Left renal cortex interstitium (tissue), 4 donors: Measurements from ENCODE around the gene ANGPTL7. TPM values are rescaled to one million over a fixed set of nuclear protein-coding genes. Genes with fewer than 3 reads are reported as not detected.

ENCODE experiments used
- DNase-seq, 4 donors: peaks; one replicate each; pipeline ENCODE4 v3.0.0-alpha.2; 2013; ENCODE audit warnings: low read depth in 4 of 4, low spot score in 2 of 4, missing footprints in 1 of 4
- polyA plus RNA-seq, 4 donors: library from polyadenylated mRNA; unstranded; fragments of 120-200 nt; gene quantifications; one replicate each; pipeline ENCODE4 v1.2.1, GENCODE V29; 2013; ENCODE audit not compliant: insufficient read length in 4 of 4

Gene ANGPTL7
- polyA plus RNA-seq, 4 donors, result 0.06 to 0.14 TPM; not detected in 2

GRCh38 chr1:11198257-11198656, 9.1 kb downstream of the ANGPTL7 start:
- no peak for DNase-seq

DNA sequence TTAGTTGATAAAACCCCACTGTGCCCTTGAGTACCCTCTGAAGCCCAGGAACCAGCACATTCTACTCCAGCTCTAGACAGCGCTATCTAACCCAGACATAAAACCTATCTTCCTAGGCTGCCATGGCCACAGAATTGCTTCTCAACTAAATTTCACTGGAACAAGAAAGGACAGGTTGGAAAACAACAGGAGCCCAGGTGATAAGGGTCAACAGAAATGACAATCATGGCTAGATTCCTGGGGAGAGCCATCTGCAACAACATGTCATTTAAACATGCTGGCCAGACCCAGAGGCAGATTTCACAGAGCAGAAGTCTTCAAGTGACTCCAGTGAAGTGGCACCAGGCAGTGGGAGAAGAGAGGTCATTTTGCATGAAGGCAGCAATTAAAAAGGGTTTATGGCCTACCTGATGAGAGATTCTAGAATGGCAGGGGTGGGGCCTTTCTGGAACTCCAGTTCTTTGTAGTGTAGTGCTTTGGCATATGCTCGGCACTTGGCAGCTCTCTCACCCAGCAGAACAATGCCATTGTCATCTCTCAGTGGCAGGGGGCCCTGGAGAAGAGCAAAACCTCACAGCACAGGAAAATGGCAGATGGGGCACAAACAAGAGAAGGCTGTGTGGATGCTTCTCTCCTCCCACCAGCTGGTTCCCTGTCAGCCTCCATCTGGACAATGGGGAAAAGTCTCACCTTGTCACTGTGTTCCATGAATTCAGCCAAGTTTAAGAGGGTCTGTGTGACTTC, 9.9 kb downstream of the ANGPTL7 start:
- no peak for DNase-seq

DNA sequence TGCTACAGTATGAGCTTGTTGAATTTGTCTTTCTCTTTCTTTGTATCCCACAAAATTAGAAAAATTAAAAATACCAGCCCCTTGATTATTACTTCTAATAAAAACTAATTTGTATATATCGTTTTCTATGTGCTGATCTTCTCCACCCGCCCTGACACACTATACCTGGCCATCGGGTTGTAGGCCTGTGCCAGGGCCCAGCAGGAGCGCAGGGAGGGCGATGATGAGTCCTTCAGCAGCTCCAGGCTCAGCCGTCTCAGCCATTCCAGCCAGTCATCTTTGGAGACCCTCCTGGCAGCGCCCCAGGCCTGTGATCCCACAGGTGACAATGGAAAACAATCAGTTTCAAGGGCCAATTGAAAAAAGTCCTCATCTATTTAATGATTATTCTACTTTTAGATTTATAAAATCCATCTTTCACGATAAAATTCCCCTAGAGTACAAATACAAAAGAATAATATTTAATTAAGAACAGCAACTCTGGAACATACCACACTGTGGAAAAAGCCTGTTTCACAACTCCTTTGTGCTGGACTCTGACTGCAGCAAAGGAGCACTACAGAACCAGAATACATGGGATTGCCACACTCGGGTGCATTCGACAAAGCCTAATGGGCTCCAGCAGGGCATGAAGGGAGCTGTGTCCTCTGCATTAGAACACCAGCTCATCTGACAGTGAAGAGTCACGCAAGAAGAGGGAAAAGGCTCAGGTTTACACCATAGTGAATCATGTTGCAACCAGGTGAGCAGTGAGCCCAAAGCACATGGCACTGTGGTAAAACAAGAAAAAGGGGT, 15.4 kb downstream of the ANGPTL7 start:
- no peak for DNase-seq

DNA sequence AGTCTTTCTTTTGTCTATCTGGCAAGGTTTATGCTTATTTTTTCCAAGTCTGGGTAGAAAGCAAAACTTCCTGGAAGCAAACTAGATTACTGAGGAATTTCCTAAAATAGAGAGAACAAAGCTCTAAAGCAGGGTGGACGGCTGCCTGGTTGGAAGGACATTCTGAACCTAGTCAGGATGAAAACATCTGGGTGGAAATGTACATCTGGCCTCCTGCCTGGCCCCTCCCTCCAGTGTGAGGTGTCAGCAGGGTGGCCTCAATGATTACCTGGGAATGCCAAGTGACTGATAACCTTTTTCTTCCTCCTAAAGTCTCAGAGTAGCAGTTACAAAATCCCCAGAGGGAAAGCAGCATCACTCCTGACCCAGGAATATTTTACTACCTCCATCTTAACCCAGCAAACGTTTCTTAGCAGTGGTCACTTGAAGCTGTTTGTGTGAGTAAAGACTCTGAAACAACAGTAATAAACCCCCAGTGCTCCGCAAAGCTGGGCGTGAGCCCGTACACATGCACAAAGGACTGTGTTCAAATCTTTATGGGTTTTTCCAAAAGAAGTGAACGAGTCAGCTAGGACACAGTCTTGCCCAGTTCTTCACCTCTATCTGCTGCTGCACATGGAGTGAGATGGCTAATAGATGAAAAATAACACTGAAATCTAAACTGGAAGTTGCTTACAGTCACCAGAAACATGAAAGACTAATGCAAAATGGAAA, 18.9 kb downstream of the ANGPTL7 start:
- no peak for DNase-seq

DNA sequence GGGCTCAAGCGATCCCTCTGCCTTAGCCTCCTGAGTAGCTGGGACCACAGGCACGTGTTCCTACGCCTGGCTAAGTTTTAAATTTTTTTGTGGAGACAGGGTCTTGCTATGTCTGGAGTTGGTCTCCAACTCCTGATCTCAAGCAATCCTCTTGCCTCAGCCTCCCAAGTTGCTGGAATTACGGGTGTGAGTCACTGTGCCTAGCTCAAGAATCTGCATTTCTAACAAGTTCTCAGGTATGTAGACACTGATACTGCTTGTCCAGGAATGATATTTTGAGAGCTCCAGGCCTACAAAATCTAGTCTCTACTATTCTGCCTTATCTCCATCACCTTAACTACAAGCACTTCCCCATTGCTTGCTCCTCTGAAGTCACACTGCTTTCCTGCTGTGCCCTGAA, 22.3 kb downstream of the ANGPTL7 start:
- no peak for DNase-seq

GRCh38 chr1:11211925-11212587, 22.9 kb downstream of the ANGPTL7 start:
- DNase-seq, result no peak

GRCh38 chr1:11214698-11215380, 25.7 kb downstream of the ANGPTL7 start:
- DNase-seq, result no peak

DNA sequence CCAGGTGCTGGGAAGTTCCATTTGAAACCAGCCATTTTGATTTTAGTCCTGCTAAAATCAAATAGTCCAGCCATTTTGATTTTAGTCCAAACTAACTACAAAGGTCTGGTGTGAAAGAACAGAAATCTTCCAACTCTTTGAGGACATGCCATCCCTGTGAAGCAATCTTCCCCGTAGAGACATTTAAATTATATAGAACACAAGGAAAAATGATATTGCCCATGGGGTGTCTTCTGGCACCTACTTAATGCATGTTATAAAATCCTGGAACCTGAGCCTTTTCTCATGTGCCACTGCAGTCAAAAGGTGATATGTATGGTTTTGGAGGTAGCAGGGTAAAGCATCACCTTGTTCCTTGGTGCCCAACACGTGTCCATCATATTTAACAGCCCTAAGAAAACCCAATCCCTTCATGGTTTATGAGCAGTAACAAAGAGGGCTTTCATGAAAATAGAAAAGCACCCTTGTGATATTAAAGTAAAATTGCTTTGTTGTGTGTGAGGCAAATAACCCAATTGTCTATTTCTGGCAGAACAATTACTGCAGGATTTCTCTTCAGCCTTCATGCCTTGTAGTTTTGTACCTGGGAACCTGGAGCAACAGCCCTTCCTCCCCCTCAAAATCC, 26.3 kb downstream of the ANGPTL7 start:
- no peak for DNase-seq

DNA sequence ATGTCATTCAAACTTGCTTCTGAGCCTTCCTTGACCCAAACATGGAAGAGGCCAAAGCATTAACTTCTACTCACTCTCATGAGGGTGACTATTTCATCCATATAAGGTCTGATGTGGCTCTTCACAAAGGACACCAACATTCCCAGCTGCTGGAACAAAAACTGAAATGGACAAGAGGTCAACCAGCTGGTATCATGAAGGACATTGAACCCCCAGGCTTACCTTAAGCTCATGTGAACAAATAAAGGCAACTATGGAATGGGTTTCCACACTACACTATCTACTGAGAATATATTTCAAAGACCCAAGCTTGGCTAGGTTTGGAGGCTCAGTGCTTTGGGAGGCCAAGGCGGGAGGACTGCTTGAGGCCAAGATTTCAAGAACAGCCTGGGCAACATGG, 26.9 kb downstream of the ANGPTL7 start:
- DNase-seq, result no peak

DNA sequence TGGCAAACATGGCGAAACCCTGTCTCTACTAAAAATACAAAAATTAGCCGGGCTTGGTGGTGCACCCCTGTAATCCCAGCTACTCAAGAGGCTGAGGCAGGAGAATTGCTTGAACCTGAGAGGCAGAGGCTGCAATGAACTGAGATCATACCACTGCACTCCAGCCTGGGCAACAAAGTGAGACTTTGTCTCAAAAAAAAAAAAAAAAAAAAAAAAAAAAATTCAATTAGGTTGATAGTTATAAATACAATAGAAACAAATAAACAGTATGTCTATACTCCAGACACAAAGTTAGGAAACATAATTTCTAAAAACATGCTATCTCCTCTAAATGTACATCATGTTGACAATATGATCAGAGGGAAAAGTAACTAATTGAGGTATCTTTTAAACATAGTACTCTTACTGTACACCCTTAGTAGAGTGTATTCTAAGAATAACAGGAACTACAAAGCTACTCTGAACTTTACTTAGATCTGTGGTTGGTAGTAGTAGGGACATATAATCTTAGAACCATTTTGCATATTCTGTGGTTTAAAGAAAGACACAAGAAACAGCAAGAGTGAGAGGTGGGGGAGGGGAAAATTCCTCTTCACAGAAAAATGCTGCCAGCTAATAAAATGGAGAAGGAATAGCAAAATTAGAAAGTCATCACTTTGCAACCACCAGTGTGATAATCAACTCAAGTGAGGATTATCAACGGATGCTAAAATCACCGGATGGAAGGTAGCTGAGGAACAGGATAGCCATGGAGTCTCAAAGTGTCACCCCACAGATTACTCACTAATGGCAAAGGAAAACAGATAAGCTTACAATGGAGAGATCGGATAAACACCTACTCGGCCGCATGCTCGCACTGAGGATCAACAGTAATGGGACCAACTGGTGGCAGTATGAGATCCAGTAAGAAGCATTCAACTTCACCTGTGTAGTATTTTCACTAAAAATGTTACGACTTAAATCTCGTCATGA, 38.2 kb downstream of the ANGPTL7 start:
- no peak for DNase-seq

GRCh38 chr1:11229203-11229602, 40.0 kb downstream of the ANGPTL7 start:
- no peak for DNase-seq

GRCh38 chr1:11233208-11233607, 44.1 kb downstream of the ANGPTL7 start:
- DNase-seq, result no peak

GRCh38 chr1:11237356-11237755, 48.2 kb downstream of the ANGPTL7 start:
- no peak for DNase-seq

DNA sequence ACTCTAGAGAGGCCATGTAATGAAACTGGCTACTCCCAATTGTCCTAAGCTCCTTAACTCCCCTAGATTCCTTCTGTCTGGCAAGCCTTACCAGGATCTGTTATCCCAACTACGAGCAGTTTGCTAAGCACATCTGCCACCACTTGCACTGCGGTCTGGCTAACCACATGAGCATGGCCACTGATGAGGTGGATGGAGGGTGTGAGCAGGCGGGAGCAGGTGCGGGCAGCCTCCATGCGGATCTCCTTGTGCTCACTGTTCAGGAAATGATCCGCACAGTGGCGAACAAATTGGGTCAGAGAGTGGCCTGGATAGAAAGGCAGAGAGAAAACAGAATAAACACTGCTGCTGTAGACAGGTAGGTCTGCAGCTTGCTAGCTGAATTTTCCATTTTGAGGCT, 49.2 kb downstream of the ANGPTL7 start:
- no peak for DNase-seq

DNA sequence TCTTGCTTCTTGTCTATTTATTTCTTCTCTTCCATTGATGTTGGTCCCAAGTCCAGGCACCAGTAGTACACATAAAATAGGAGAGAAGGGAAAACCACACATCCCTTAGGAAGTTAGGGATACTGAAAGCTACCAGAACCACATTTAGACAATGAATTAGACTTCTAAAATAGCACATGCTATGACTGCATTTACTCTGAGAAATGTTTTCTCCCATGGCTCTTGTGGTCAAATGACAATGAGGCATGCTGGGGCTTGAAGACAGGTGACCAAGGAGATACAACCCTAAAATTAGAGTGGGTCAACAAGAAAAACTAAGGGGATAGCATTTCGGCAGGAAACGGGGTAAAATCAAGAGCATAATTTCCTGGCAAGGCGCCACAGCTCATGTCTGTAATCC, 56.1 kb downstream of the ANGPTL7 start:
- no peak for DNase-seq
